Ovary (tissue), 3 donors: ENCODE data around the gene NMD3.

ENCODE experiments used
- POLR2A ChIP-seq: fragments of 450-650 bp; IDR thresholded peaks from one replicate; pipeline ENCODE4 v1.6.1; 2017; ENCODE audit warnings: antibody characterized with exemption, mild to moderate bottlenecking, moderate library complexity
- TF ChIP-seq, protein P1 (sequence below), 3 donors: fragments of 450-650 bp in 2 of 3; fragments of 200-600 bp in 1 of 3; IDR thresholded peaks; one replicate each; pipeline versions ENCODE4 v1.5.1 to v1.8.0; 2016 to 2022; ENCODE audit warnings: antibody characterized with exemption in 3 of 3, mild to moderate bottlenecking in 1 of 3
- donor health status: DM: no; HTN: no; CAD: no.

DNA sequence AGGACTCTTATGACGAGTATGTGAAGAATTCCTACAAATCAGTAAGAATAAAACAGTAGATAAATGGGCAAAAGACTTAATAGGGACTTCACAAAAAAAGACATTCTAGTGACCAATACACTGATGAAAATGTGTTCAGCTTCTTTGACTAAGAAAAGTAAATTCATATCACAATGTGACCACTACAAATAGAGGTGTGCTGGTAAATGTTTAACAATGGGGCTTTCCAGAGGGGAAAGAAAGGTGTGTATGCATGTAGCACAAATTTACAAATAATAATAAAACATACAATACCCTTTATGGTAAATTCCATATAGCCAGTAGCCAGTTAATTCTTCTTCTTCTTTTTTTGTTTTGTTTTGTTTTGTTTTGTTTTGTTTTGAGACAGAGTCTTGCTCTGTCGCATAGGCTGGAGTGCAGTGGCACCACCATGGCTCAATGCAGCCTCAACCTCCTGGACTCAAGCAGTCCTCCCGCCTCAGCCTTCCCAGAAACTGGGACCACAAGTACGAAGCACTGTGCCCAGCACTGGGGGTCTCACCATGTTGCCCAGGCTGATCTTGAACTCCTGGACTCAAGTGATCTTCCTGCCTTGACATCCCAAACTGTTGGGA, 17.5 kb upstream of the NMD3 start:
- TF ChIP-seq, protein P1, sequence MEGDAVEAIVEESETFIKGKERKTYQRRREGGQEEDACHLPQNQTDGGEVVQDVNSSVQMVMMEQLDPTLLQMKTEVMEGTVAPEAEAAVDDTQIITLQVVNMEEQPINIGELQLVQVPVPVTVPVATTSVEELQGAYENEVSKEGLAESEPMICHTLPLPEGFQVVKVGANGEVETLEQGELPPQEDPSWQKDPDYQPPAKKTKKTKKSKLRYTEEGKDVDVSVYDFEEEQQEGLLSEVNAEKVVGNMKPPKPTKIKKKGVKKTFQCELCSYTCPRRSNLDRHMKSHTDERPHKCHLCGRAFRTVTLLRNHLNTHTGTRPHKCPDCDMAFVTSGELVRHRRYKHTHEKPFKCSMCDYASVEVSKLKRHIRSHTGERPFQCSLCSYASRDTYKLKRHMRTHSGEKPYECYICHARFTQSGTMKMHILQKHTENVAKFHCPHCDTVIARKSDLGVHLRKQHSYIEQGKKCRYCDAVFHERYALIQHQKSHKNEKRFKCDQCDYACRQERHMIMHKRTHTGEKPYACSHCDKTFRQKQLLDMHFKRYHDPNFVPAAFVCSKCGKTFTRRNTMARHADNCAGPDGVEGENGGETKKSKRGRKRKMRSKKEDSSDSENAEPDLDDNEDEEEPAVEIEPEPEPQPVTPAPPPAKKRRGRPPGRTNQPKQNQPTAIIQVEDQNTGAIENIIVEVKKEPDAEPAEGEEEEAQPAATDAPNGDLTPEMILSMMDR (IDR thresholded peaks at IDR 0.05) = no peak
- no peak for TF ChIP-seq POLR2A
